ENCODE results near the gene SIGLEC11.

The SIGLEC11 gene

GRCh38 chr19:49937750-49938381 lies 23.1 kb downstream of the SIGLEC11 start (continued):
- TF ChIP-seq SP7 (tag by site-specific recombination; IDR thresholded peaks at IDR 0.05), result peak; percentile 26; the same call in 1 of the 2 replicates
- no peak for TF ChIP-seq ZNF530 (tag by site-specific recombination; IDR thresholded peaks at IDR 0.05; ENCODE audit: low read depth)
- TF ChIP-seq ZNF184 (tag by site-specific recombination; IDR thresholded peaks at IDR 0.05), result no peak
- TF ChIP-seq ZBTB17 (tag by site-specific recombination; IDR thresholded peaks at IDR 0.05), result peak; percentile 26; the same call in 1 of the 2 replicates
- peak; percentile 55 for TF ChIP-seq GLIS1 (tag by site-specific recombination; IDR thresholded peaks at IDR 0.05)
- 0 out of 2 replicates have a peak, but pooled peaks have one; percentile 36 for TF ChIP-seq KLF8 (tag by site-specific recombination; IDR thresholded peaks at IDR 0.05)
- no peak for TF ChIP-seq ZNF76 (tag by site-specific recombination; IDR thresholded peaks at IDR 0.05; ENCODE audit: borderline replicate concordance, low read depth)
- no peak for TF ChIP-seq ZNF26 (tag by site-specific recombination; IDR thresholded peaks at IDR 0.05)
- TF ChIP-seq ZNF366 (tag by site-specific recombination; conservative IDR thresholded peaks at IDR 0.05), result no peak
- no peak for TF ChIP-seq ZNF621 (tag by site-specific recombination; IDR thresholded peaks at IDR 0.05)
- no peak for TF ChIP-seq ZNF132 (tag by site-specific recombination; IDR thresholded peaks at IDR 0.05; ENCODE audit: borderline replicate concordance)
- TF ChIP-seq ZNF777 (tag by site-specific recombination; IDR thresholded peaks at IDR 0.05; ENCODE audit: borderline replicate concordance), result no peak
- TF ChIP-seq ZNF521 (tag by site-specific recombination; IDR thresholded peaks at IDR 0.05), result no peak
- no peak for TF ChIP-seq ZNF830 (tag by site-specific recombination; IDR thresholded peaks at IDR 0.05; ENCODE audit: low read depth)
- TF ChIP-seq ZBTB26 (tag by site-specific recombination; optimal IDR thresholded peaks at IDR 0.05), result peak; percentile 11
- no peak for TF ChIP-seq ZBTB48 (tag by site-specific recombination; IDR thresholded peaks at IDR 0.05)
- TF ChIP-seq ZNF558 (tag by site-specific recombination; IDR thresholded peaks at IDR 0.05), result no peak
- no peak for TF ChIP-seq ZNF785 (tag by site-specific recombination; IDR thresholded peaks at IDR 0.05)
- TF ChIP-seq ZEB2 (tag by site-specific recombination; IDR thresholded peaks at IDR 0.05), result peak; percentile 19; the same call in 1 of the 2 replicates
- peak; percentile 50 for TF ChIP-seq ZNF335 (tag by site-specific recombination; conservative IDR thresholded peaks at IDR 0.05)
- no peak for TF ChIP-seq ZSCAN4 (tag by site-specific recombination; IDR thresholded peaks at IDR 0.05)
- no peak for TF ChIP-seq ZNF24 (tag by site-specific recombination; IDR thresholded peaks at IDR 0.05)
- no peak for TF ChIP-seq ELK4 (IDR thresholded peaks at IDR 0.05; ENCODE audit: borderline replicate concordance, low read depth, low read length)
- TF ChIP-seq ZNF585B (tag by site-specific recombination; IDR thresholded peaks at IDR 0.05), result no peak
- TF ChIP-seq ZNF398 (tag by site-specific recombination; IDR thresholded peaks at IDR 0.05), result no peak
- no peak for TF ChIP-seq ZNF658 (tag by site-specific recombination; IDR thresholded peaks at IDR 0.05)
- TF ChIP-seq YY1 (tag by site-specific recombination; IDR thresholded peaks at IDR 0.05), result no peak
- peak; percentile 33; the same call in 1 of the 2 replicates for TF ChIP-seq PATZ1 (tag by site-specific recombination; IDR thresholded peaks at IDR 0.05)
- TF ChIP-seq ZNF654 (tag by site-specific recombination; IDR thresholded peaks at IDR 0.05; ENCODE audit: low read depth), result peak; percentile 76
- TF ChIP-seq ZNF274 (IDR thresholded peaks at IDR 0.05; ENCODE audit: low read length), result no peak
- no peak for TF ChIP-seq ZNF274 (tag by site-specific recombination; IDR thresholded peaks at IDR 0.05; ENCODE audit: borderline replicate concordance)
- no peak for TF ChIP-seq ZNF426 (tag by site-specific recombination; IDR thresholded peaks at IDR 0.05)
- peak; percentile 54; the same call in 1 of the 2 replicates for TF ChIP-seq GLIS2 (tag by site-specific recombination; IDR thresholded peaks at IDR 0.05)

Measured in HEK293 (cell line).